Measurements from ENCODE around the gene RNF183.

Gene RNF183

GRCh38 chr9:113267911-113268566, 35.1 kb downstream of the RNF183 start:
- H3K9me2 ChIP-seq (replicated peaks; ENCODE audit: control insufficient read depth, low read length) = no peaks in the 10 kb centered on the region
- H3K27me3 ChIP-seq (ENCODE audit: control insufficient read depth, low read length) = no peaks in the 10 kb centered on the region
- no peak overlapping the region for H3K27ac ChIP-seq (ENCODE audit: low read depth, low read length)
- 0 out of 2 replicates have a peak, but pooled peaks cover 3% of the 10 kb centered on the region for H3F3A ChIP-seq (ENCODE audit: control insufficient read depth, insufficient read depth)
- no peak for TF ChIP-seq CTCF (IDR thresholded peaks at IDR 0.05; ENCODE audit: low read depth, low read length, poor library complexity, severe bottlenecking)
- TF ChIP-seq EZH2phosphoT487 (IDR thresholded peaks at IDR 0.05; ENCODE audit: borderline replicate concordance, low read length) = no peak
- H3K9me3 ChIP-seq (ENCODE audit: control insufficient read depth, insufficient read depth, low read length) = no peaks in the 10 kb centered on the region
- peaks cover under 1% of the 10 kb centered on the region for H3K79me2 ChIP-seq (ENCODE audit: control insufficient read depth, low read length)
- no peak overlapping the region for H3K4me3 ChIP-seq (ENCODE audit: low read length)
- peaks cover 49% of the 10 kb centered on the region for H3K36me3 ChIP-seq (ENCODE audit: control insufficient read depth, low read length)
- H3K4me1 ChIP-seq (ENCODE audit: control insufficient read depth, low read length) = no peaks in the 10 kb centered on the region
- no peak overlapping the region for H3K4me2 ChIP-seq (ENCODE audit: low read length)
- H4K20me1 ChIP-seq (ENCODE audit: control insufficient read depth, insufficient read depth, low read depth, low read length) = no peaks in the 10 kb centered on the region

- Histone ChIP-seq H3F3A (ENCODE audit: control insufficient read depth, insufficient read depth) (0 out of 2 replicates have a peak, but pooled peaks cover 3% of the 10 kb centered on the region), H3K36me3 (ENCODE audit: control insufficient read depth, low read length) (peaks cover 42% of the 10 kb centered on the region), H3K4me2 (ENCODE audit: low read length) (no peak overlapping the region), H3K9me2 (replicated peaks; ENCODE audit: control insufficient read depth, low read length) (no peaks in the 10 kb centered on the region), H3K79me2 (ENCODE audit: control insufficient read depth, low read length) (no peaks in the 10 kb centered on the region), H4K20me1 (ENCODE audit: control insufficient read depth, insufficient read depth, low read depth, low read length) (no peaks in the 10 kb centered on the region), H3K27me3 (ENCODE audit: control insufficient read depth, low read length) (no peaks in the 10 kb centered on the region), H3K4me1 (ENCODE audit: control insufficient read depth, low read length) (no peaks in the 10 kb centered on the region), H3K27ac (ENCODE audit: low read depth, low read length) (no peak overlapping the region), H3K9me3 (ENCODE audit: control insufficient read depth, insufficient read depth, low read length) (no peaks in the 10 kb centered on the region), H3K4me3 (ENCODE audit: low read length) (no peak overlapping the region)
- TF ChIP-seq EZH2phosphoT487 (IDR thresholded peaks at IDR 0.05; ENCODE audit: borderline replicate concordance, low read length) (no peak), CTCF (IDR thresholded peaks at IDR 0.05; ENCODE audit: low read depth, low read length, poor library complexity, severe bottlenecking) (no peak)
Measured at GRCh38 chr9:113266174-113266573, 37.0 kb downstream of the RNF183 start.

GRCh38 chr9:113261917-113262671, 41.1 kb downstream of the RNF183 start:
- Histone ChIP-seq H3K27me3 (ENCODE audit: control insufficient read depth, low read length) (no peaks in the 10 kb centered on the region), H3K9me2 (replicated peaks; ENCODE audit: control insufficient read depth, low read length) (no peaks in the 10 kb centered on the region), H3K4me2 (ENCODE audit: low read length) (no peak overlapping the region), H3K36me3 (ENCODE audit: control insufficient read depth, low read length) (peaks cover 37% of the 10 kb centered on the region), H3K79me2 (ENCODE audit: control insufficient read depth, low read length) (no peaks in the 10 kb centered on the region), H3K4me1 (ENCODE audit: control insufficient read depth, low read length) (no peaks in the 10 kb centered on the region), H3K9me3 (ENCODE audit: control insufficient read depth, insufficient read depth, low read length) (no peaks in the 10 kb centered on the region), H4K20me1 (ENCODE audit: control insufficient read depth, insufficient read depth, low read depth, low read length) (no peaks in the 10 kb centered on the region), H3F3A (ENCODE audit: control insufficient read depth, insufficient read depth) (0 out of 2 replicates have a peak, but pooled peaks cover 3% of the 10 kb centered on the region), H3K4me3 (ENCODE audit: low read length) (no peak overlapping the region), H3K27ac (ENCODE audit: low read depth, low read length) (no peak overlapping the region)
- no peak for TF ChIP-seq CTCF (IDR thresholded peaks at IDR 0.05; ENCODE audit: low read depth, low read length, poor library complexity, severe bottlenecking)
- no peak for TF ChIP-seq EZH2phosphoT487 (IDR thresholded peaks at IDR 0.05; ENCODE audit: borderline replicate concordance, low read length)

Measured in DOHH2 (cell line).